ENCODE data around the gene APOBEC2. TPM values are rescaled to one million over a fixed set of nuclear protein-coding genes. Genes with fewer than 3 reads are reported as not detected.

APOBEC2 gene
- total RNA-seq, 1 donor from 2014 or later = not detected

GRCh38 chr6:41037107-41037900 lies 15.7 kb upstream of the APOBEC2 start:
- Mint-ChIP-seq H3K4me1 (no peaks in the 10 kb centered on the region), H3K9me3 (no peaks in the 10 kb centered on the region), H3K27ac (no peak overlapping the region), H3K27me3 (no peaks in the 10 kb centered on the region), H3K4me3 (no peak overlapping the region), H3K36me3 (ENCODE audit: low read depth) (peaks cover 1% of the 10 kb centered on the region)
- intact Hi-C loops (cut with micrococcal nuclease) = no loop called here
- TF ChIP-seq, protein P1, sequence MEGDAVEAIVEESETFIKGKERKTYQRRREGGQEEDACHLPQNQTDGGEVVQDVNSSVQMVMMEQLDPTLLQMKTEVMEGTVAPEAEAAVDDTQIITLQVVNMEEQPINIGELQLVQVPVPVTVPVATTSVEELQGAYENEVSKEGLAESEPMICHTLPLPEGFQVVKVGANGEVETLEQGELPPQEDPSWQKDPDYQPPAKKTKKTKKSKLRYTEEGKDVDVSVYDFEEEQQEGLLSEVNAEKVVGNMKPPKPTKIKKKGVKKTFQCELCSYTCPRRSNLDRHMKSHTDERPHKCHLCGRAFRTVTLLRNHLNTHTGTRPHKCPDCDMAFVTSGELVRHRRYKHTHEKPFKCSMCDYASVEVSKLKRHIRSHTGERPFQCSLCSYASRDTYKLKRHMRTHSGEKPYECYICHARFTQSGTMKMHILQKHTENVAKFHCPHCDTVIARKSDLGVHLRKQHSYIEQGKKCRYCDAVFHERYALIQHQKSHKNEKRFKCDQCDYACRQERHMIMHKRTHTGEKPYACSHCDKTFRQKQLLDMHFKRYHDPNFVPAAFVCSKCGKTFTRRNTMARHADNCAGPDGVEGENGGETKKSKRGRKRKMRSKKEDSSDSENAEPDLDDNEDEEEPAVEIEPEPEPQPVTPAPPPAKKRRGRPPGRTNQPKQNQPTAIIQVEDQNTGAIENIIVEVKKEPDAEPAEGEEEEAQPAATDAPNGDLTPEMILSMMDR (IDR thresholded peaks at IDR 0.05) = no peak
- POLR2A ChIA-PET = no interaction called here
- ATAC-seq (ENCODE audit: low read depth) (no peak), DNase-seq (no peak)
- CTCF ChIA-PET = interaction anchor here (0.9 to 1.5 kb wide), 3 partner anchors 10 to 19 kb away, joined by 3 to 12 read pairs (median 3); no protein-coding TSS in a partner anchor

DNA sequence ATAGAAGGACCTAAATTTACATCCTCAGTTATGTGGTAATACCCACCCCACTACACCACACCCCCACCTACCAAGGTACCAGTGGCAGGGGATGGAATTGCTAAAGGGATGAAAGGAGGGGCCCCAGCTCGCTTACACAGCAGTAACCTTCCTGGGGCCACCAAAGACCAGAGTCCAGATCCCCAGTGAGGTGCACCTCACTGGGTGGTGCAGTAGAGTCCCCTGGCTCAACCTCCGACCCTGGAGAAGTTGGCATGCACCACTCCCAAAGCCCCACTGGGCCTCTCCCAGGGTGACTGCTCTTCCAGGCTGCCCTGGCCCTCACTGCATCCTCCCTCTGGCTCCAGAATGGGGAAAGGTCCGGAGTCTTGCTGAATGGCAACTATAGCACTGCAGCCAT lies 14.8 kb upstream of the APOBEC2 start:
- TF ChIP-seq, protein P1 (IDR thresholded peaks at IDR 0.05) = no peak
- Mint-ChIP-seq H3K9me3 (no peaks in the 10 kb centered on the region), H3K36me3 (ENCODE audit: low read depth) (peaks cover 1% of the 10 kb centered on the region), H3K27me3 (no peaks in the 10 kb centered on the region), H3K4me3 (no peak overlapping the region), H3K4me1 (no peaks in the 10 kb centered on the region), H3K27ac (no peak overlapping the region)
- ChIA-PET POLR2A (no interaction called here), CTCF (interaction anchor here (1.1 to 2.3 kb wide), 3 partner anchors 10 to 1676 kb away, joined by 3 to 20 read pairs (median 4); no protein-coding TSS in a partner anchor)
- intact Hi-C loops (cut with micrococcal nuclease) = no loop called here
- DNase-seq = no peak
- no peak for ATAC-seq (ENCODE audit: low read depth)

DNA sequence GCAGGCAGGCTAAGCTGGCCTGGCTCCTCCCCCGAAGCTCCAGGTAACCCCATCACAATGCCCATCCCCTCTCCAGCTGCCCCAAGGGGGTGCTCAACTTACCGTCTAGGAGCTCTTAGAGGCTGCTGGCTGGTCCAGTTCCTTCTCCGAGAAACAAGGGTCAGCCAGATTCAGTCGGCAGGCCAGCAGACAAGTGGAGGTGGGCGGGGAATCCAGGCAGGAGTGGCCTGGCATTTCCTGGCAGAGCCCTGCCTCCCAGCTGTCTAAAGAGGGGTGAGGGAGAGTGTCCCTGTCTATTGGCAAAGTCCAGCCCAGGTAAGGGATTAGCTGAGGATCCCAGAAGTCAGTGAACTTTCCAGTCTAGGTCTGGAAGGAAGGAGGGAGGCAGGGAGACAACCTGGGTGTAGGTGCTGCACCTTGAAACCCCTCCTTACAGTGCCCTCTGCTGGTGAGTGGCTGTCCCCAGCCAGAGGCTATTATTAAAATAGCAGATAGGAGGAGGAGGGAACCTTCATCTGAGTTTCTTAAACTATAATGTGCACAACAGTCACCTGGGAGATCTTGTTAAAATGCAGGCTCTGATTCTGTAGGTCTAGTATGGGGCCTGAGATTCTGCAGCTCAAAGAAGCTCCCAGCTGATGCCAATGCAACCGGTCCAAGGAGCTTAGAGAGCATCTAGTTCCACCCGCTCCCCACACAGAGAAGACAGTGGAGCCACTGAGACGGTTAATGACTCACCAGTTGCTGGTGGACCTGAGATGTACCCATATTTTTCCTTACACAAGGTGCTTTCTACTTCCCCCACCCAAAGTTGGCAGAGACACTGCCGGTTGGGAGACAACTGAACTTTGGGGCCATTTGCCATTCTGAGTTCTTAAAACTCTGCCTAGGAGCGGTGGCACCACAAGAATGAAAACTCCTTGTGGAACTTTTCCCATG lies 13.7 kb upstream of the APOBEC2 start, which contains the start of gene UNC5CL:
UNC5CL (minus strand) TSS at position 162 of the 939 bp plus-strand sequence. CDS start 4,147 bp downstream, outside the sequence.
- DNase-seq = no peak
- ChIA-PET POLR2A (no interaction called here), CTCF (interaction anchor here (1.4 to 2.3 kb wide), 4 partner anchors 11 to 1677 kb away, joined by 4 to 20 read pairs (median 5); no protein-coding TSS in a partner anchor)
- Mint-ChIP-seq H3K36me3 (ENCODE audit: low read depth) (peaks cover 1% of the 10 kb centered on the region), H3K9me3 (no peaks in the 10 kb centered on the region), H3K4me3 (no peak within 1 kb of the TSS), H3K27ac (no peak within 1 kb of the TSS), H3K4me1 (no peaks in the 10 kb centered on the region), H3K27me3 (no peaks in the 10 kb centered on the region)
- peak; percentile 50 for ATAC-seq (ENCODE audit: low read depth)
- intact Hi-C loops (cut with micrococcal nuclease) = no loop called here
- TF ChIP-seq, protein P1 (IDR thresholded peaks at IDR 0.05) = no peak

DNA sequence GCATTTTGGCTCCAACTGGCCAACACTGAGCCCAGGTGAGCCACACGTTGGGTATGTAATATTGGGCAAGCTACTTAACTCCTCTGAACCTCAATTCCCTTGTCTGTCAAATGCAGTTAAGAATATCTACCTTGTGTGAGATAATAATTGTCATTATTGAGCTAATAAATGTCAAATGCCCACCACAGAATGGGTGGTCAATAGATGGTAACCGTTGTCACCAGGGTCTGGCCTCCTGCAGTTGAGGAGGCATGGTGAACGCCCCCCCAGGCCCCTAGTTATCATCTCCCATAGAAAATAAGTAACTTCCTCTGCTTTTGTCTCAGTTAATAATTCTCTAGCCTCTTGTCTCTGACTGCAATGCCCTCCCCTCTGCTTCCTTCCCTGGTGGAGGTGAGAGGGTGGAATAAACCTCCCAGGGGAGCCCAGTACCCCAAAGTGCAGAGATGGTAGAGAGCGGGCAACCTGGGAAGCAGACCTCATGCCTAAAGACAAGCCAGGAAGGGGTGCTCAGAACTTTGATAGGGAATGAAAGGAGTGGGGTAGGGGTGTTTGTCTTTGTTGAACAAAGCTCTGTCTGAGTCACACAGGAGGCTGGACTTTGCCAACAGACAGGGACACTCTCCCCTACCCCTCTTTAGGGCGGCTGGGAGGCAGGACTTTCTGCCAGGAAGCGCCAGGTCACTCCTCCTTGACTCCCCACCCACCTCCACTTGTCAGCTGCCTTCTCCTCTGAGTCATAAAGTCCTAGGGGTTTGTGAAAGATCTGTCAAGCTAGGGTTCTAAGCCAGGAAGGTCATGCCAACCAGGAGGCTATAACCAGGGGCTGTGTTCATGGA lies 12.7 kb upstream of the APOBEC2 start:
- TF ChIP-seq, protein P1 (IDR thresholded peaks at IDR 0.05) = no peak
- Mint-ChIP-seq H3K4me1 (no peaks in the 10 kb centered on the region), H3K9me3 (no peaks in the 10 kb centered on the region), H3K36me3 (ENCODE audit: low read depth) (peaks cover 1% of the 10 kb centered on the region), H3K27ac (no peak overlapping the region), H3K4me3 (no peak overlapping the region), H3K27me3 (no peaks in the 10 kb centered on the region)
- CTCF ChIA-PET = interaction anchor here (1.4 to 2.3 kb wide), 3 partner anchors 10 to 32 kb away, joined by 5 to 20 read pairs (median 5); no protein-coding TSS in a partner anchor
- intact Hi-C loops (cut with micrococcal nuclease) = no loop called here
- POLR2A ChIA-PET = no interaction called here
- ATAC-seq (ENCODE audit: low read depth) (no peak), DNase-seq (no peak)

All from activated B cell treated with CpG ODN at 0.5 μM for 24 hours (primary cell).